NCI-H526 treated with DMSO at 0.1 percent for 48 hours (cell line): ENCODE data around the gene CPHXL.
A peak's percentile ranks its signal among the peaks of the same experiment; 100 is the strongest.

Experiments
- DNase-seq: peaks from one replicate; lab custom pipeline; 2025; lab: John Stamatoyannopoulos, UW

Gene CPHXL

DNA sequence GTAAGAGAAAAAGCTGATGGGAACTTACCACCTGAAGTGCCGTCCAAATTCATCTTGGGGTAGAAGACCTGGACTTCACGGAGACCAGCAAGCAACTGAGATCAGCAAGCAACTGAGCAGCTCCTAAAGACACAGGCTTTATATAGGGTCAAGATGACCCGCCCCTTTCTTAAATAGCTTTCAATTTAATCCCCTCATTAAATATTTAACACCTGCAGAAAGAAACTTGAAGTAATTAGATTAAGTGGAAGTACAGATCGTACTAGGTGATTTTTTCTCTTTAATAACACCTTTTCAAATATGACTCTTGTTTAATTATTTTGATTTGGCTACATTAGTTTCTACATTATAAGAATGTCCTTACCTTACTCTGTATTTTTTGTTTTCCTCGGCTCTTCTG lies at the start of gene CPHXL:
Gene CPHXL (minus strand): TSS at position 101 of the 400 bp plus-strand sequence. CDS start 48 bp downstream, at position 53.
- DNase-seq: no peak

DNA sequence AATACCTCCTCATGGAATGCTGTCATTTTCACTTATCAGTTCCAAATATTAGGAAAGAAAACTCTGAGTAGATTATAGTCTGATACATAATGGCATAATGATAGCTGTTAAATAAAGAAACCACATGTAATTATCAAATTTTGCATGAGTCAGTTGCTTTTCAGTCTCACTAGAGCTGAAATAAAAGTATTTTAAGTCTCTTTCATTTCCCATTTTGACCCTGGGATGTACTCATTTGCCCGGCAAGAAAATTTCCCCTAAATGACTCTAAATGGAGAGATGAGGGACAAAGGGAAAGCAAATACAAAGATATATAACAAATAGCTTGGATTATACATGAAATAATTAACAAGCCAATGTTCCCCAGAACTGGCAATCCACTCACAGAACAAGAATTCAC lies 47.9 kb upstream of the CPHXL start:
- DNase-seq: no peak

DNA sequence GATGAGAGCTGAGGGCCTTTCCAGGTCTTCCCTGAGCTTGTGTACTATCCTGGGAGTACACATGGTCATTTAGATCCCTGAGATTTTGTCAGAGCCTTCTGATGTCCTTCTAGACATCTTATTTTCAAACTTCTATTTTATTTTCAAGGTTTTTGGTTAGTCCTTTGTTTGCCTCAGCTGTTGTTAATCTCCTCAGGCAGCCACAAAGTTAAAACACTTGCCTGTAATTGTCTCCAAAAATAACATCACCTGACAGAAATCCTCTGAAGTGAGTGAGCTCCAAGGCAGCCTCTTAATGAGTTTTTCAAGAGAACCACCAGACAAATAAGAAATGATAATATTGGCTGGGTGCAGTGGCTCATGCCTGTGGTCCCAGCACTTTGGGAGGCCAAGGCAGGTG lies 43.8 kb upstream of the CPHXL start:
- DNase-seq: no peak

DNA sequence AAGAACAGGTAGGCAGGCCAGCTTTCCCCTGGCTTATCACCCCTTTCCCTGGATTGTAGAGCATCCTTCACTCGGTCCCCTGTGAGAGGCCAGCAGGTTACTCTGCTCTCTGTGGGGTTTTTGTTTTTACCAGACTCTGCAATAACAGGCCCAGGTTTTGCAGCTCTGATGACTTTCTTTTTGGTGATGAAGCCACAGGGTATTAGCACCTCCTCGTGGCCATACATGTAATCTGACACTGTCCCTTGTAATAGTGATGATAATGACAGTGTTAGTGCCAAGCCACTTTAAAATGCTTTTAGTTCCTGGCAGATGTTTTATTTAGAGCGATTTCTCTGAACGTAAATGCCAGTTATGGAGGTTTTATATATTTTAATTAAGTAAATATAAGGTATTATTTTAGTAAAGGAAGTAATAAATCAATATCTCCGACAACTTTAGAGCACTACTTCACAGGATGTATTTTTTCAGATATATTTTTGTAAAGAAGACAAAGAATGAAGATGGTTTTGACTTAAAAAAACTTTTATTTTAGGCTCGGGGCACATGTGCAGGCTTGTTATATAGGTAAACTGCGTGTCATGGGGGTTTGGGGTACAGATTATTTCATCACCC lies 38.0 kb upstream of the CPHXL start:
- peak; percentile 21 for DNase-seq

DNA sequence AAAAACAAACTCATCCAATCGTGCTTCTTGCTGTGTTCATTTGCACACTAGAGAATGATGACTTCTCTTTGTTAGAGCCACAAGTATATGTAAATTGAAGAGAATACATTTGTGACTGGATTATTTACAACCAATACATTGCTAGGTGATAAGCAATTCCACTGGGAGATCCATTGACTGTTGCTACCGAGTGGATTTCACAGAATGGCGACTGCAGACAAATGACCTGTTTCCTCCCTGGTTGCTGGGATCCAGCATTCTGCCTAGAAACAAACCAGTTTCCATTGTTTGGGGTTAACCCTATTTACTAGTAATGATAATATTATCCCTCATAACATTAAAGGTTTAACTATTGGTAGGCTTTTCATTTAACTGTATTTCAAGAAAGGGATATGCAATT lies 36.9 kb upstream of the CPHXL start:
- no peak for DNase-seq

DNA sequence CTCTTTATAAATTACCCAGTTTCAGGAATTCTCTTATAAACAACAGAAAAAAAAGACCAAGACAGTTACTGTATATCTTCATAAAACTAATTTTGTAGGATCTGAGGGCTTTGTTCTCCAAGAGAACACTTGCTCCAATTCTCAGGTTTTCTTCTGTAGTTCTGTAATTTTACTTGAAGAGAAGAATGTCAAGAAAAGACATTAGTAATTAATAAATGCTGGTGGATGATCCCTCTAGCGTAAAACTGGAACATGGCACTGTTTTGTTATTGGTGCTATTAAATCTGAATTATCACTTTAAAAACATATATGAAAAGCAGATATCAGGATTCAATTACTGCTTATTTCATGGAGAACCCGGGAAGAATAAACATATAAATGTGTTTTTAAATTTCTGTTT lies 36.5 kb upstream of the CPHXL start:
- no peak for DNase-seq

DNA sequence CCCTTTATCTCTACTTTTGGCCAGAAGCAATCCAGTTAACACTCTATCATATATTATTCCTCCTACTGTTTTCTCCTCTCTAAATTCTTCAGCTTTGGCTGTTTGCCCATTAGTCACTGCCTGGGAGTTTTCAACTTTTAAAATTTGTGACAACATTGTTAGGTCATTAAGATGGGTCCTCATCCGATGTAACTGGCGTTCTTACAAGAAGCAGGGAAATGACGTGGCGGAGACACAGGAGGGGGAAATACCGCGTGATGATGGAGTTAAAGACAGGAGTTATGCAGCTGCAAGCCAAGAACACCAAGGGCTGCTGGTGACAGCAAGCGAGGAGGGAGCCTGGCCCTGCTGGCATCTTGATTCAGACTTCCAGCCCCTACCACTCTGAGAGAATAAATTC lies 34.8 kb upstream of the CPHXL start:
- DNase-seq: no peak

DNA sequence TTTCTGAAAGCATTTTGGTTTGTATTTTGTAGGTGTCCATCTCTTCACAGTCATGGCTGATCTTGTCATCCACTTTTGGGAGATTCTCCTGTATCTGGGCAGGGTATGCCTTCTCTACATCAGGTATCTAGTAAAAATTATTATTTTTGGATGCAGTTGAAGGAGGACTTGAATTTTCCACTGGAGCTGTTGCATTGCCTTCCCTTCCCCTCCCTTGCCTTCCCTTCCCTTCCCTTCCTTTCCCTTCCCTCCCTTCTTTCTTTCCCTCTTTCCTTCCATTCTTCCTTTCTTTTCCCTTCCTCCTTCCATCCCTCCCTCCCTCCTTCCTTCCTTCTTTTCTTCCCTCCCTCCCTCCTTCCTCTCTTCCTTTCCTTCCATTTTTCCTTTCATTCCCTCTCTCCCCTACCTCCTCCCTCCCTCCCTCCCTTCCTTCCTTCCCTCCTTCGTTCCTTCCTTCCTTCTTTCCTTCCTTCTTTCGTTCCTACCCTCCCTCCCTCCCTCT lies 33.8 kb upstream of the CPHXL start:
- DNase-seq: no peak

DNA sequence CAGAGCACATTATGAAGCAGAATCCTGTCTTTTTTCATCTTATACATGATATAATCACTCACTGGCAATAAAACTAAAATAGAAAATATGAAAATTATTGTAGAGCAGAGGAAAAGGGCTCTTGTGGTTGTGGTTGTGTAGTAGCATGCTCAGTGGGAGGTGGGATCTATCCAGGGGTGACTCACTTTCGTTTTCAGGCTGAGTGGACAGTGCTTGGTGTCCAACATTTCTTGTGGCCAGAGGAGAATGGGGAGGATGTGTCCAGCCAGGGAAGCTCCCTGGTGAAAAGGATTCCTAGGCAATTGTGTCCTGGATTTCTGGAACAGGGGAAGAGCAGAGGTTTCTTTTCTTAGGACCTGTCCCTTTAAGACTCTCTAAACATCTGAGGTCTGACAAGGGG lies 31.9 kb upstream of the CPHXL start:
- DNase-seq: no peak

DNA sequence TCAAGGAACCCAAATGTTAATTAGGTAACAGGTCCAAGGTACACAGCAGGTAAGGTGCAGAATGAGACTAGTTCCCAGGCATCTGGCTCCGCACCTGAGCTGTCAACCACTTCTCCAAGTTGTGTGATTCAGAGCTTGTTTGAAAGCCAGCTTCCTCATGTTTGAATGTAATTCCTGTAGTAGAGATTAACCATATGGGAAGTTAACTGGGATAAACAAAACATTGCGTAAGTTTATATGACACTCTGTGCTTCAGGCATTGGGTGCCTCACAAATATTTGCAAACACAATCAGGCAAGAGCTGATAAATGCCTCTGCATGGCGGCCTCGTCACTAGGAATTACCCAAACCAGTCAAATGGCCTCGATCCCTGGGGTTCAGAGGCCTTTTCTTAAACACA lies 27.9 kb upstream of the CPHXL start:
- DNase-seq: no peak

DNA sequence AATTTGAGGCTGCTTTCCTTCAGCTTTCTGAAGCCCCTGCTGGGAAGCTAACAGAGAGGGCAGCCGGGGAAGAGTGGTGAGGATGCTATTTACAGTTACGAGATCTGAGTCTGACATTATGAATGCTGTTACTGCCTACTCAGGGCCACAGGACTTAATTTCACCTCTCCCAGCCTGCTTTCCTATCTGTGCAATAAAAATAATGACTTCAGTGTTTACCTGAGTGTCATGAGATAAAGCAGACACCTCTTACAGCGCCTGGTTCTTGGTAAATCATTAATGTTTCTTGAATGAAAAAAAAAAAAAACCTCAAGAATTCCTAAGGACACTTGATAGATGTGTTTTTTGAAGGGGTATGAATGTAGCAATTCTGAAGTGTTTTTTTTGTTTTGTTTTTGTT lies 24.2 kb upstream of the CPHXL start:
- no peak for DNase-seq

DNA sequence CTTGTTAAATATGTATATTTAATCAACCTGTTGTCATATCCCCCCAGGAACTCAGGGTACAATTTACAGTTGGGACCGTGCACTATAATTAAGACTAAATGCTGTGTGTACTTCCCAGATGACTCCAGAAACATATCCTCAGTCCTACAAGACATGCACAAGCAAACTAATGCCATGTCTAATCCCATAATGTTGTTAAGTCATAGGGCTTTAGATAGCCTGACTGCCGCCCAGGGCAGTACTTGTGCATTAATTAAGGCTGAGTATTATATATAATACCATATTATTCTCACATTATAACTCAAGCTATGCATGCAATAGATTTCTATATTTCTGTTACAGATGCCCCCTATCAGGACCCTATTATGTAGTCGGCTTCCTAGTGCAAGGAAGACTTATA lies 20.1 kb upstream of the CPHXL start:
- no peak for DNase-seq

DNA sequence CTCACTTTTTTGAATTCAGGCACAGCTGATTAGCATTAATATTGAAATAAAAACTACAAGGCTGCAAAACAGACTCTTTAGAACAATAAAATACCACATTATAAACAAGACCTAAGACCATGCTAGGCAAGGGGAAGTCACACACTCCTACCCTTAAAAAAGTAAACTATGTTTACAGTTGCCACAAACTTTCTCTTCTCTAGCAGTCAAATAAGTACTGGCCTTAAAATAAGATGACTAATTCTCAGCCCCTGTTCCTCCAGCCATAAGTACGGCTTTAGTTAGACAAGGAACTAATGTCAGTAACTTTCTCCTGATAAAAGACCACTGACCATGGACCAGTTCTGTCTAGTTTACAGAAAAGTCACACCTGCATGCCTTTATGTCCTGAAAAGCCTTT lies 19.5 kb upstream of the CPHXL start:
- DNase-seq: no peak

DNA sequence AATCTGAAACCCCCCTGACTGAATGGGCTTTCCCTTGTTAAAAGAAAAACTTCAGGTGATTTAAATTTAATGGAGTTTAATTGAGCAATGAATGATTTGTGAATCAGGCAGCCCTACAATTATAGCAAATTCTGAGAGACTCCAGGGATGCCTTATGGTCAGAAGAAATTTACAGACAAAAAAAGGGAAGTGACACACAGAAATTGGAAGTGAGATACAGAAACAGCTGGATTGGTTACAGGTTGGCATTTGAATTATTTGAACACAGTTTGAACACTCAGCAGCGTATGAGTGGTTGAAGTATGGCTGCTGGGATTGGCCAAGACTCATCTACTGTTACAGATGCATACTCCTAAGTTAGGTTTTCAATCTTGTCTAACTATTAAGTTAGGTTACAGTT lies 19.0 kb upstream of the CPHXL start:
- no peak for DNase-seq

DNA sequence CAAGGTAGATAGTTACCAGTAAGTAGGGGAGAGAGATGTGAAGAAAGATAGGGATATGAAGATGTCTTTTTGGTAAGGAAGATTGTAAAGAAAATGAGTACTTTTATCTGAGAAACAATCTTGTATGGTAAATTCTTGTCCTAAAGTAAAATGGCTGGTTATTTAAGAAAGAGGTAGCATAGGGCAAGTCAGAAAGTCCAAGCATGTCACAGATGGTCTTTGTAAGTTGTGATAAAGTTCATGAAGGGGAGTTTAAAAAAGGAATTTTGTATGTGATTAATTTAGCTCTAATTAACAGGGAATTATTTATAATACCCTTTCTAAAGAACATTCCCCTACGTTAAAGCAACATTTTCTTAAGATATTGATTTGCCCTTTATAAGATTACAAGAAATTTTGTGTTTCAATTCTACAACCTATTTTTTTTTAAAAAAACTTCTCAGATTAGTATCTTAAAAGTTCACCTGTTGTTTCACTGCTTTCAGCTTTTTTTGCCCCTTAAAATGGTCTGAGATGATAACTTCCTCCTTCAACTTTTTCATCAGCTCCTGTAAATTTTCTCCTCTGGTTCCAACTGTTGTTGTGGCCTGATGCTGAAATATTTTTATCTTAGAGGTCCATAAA lies 16.2 kb upstream of the CPHXL start:
- DNase-seq: no peak

DNA sequence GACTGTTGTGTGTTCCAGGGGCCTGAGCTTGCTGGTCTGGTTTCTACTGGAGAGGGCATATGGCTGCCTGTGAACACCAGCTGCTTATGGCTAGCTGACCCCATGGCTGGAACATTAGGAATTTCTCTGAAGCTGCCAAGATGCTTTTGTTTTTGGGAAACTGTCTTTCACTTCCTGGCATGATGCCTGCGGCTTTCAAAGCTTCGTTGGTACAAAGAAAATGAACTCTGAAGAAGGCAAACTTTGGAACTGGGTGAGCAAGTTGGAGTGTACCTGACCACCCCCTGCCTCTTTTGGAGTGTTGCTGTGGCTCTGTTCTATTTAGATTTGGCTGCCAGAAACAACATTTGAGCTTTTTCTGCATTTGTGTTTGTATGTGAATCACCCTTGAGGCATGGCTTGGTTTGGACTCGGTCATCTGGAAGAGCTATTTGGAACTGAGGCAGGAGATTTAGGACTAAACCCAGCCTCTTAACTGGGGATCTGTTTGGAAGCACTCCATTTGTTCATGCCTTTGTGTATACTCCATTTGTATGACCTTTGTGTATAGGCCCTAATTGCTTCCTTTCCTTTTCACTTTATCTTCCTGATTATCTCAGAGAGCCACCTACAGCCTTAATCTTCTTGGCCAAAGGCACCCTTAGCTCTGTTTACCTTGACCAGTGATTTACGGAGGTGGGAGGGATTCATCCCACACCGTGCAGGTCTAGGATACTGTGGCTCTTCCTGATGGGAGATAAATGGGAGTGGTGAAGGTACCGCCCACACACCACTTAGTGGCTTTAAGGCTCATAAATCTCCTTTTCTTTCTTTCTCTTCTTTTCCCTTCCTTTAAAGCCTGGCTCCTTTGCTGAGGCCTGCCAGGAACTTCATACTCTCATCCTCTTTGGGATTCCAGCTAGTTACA lies 7.3 kb upstream of the CPHXL start:
- DNase-seq: no peak

DNA sequence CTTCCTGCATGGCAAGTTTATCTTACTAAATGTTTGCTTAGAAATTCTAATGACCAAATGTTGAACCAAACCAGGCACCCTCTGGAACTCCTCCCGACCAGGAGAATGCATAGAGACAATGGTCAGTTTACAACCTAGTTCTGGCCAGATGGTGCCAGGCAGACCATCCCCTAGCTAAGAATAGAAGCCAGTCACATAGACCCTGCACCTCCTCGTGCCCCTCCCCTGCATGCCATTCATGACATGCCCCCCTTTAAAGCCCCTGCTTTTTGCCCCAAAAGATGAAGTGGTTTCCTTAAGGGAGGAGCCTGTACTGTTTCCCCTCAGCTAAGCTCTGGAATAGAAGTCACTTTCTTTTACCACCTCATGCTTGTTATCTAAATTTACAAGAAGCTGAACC lies 6.6 kb upstream of the CPHXL start:
- no peak for DNase-seq

DNA sequence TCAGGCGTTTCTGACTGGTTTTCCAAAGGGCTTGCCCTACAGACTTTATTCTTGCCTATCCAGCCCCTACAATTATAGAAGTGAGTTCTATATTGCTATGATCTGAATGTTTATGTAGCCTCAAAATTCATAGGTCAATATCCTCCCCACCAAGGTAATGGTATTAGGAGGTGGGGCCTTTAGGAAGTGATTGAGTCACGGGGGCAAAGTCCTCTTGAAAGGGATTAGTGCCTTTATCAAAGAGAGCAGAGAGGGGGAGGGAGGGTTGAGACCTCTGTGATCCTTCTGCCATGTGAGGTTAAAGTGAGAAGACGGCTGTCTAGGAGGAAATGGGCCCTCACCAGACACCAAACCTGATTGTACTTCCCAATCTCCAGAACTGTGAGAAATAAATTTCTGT lies 931 bp upstream of the CPHXL start:
- DNase-seq: no peak

DNA sequence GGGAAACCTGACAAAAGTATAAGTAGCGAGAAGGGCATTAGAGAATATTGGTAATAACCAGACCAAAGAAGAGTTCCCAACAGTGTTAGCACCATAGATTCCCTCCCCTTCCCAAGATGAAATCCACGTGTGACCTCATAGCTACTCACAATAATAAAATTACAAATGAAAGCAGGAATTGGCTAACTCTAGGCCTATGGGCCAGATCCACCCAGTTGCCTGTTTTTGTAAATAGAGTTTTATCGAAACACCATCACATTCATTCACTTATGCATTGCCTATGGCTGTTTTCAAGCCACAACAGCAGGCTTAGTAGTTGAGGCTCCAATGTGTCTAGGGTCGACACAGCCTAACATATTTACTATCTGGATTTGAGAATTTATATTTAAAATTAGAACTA lies 7.8 kb downstream of the CPHXL start:
- no peak for DNase-seq

DNA sequence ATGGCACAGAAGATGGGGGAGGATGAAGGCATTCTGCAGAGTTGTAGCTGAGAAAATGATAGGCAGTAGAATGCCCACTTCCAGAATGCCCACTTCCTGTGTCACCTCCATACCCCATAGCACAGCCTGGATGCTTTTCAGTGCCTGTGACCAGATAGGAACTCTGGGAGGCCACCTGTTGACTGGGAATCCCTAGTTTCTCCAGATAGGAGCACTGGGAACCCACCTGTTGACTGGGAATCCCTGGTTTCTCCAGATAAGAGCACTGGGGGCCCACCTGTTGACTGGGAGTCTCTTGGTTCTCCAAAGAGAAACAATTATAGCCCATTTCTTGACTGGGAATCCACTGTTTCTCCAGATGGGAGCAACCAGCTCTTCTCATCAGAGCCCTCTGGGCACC lies 11.6 kb downstream of the CPHXL start:
- DNase-seq: no peak

DNA sequence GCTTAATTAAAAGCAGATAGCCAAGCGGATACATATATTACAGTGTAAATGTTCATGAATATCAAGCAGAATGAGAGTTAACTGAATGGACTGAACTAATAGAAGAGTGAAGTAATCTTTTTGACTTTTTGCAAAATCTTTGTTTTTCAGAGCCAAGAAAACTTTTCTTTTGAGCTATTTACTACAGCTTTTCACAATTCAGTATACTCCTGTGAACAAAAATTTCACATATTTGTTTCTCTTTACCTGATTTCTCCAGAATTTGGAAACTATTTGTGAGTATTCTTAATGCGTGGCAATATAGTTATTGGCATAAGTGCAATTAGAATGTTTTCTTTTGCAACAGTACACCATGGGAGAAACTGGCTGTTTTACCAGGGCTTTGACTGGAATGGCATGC lies 15.9 kb downstream of the CPHXL start:
- no peak for DNase-seq

DNA sequence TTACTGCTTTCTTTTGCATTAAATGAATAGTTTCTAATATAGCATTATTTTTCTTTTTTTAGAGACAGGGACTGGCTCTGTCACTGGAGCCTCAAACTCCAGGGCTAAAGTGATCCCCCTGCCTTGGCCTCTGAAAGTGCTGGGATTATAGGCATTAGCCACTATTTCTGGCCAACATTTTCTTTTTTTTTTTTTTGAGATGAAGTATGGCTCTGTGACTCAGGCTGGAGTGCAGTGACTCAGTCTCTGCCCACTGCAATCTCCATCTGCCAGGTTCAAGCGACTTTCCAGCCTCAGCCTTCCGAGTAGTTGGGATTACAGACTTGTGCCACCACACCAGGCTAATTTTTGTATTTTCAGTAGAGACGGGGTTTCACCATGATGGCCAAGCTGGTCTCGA lies 23.0 kb downstream of the CPHXL start:
- DNase-seq: no peak

DNA sequence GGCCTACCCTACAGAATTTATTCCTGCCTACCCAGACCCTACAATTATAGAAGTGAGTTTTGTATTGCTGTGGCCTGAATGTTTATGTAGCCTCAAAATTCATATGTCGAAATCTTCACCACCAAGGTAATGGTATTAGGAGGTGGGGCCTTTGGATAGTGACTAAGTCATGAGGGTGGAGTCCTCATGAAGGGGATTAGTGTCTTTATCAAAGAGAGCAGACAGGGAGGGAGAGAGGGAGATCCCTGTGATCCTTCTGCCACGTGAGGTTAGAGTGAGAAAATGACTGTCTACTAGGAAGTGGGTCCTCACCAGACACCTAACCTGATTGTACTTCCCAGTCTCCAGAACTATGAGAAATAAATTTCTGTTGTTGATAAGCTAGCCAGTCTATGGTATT lies 24.0 kb downstream of the CPHXL start:
- DNase-seq: no peak
